GM06990 (cell line): ENCODE results near the gene EPS8L2.
A peak's percentile ranks its signal among the peaks of the same experiment; 100 is the strongest.

Experiments
- DNase-seq: peaks from one replicate; pipeline ENCODE4 v3.0.0-alpha.2; 2011; ENCODE audit not compliant: insufficient read length; ENCODE audit errors: extremely low read depth
- H3K27me3 ChIP-seq: replicated peaks from 2 replicates; pipeline ENCODE4 v1.6.0; 2011; ENCODE audit warnings: low read length; ENCODE audit not compliant: control insufficient read depth, insufficient read depth
- H3K36me3 ChIP-seq: 2 replicates; pipeline ENCODE4 v1.5.1; 2011; ENCODE audit warnings: low read length; ENCODE audit not compliant: control insufficient read depth, insufficient read depth
- H3K4me3 ChIP-seq: replicated peaks from 2 replicates; pipeline ENCODE4 v1.5.1; 2011; ENCODE audit warnings: low read depth, mild to moderate bottlenecking, control low read depth, low read length
- TF ChIP-seq, protein P1 (sequence below): IDR thresholded peaks from 2 replicates; pipeline ENCODE4 v1.5.1; 2011; ENCODE audit warnings: low read length, control low read depth, mild to moderate bottlenecking, inconsistent platforms; ENCODE audit not compliant: insufficient read depth, poor library complexity, severe bottlenecking

The EPS8L2 gene

GRCh38 chr11:705646-706438 is at the start of gene EPS8L2:
EPS8L2 (plus strand) TSS chr11:706231; CDS start chr11:709408, 3,177 bp downstream.
- H3K27me3 ChIP-seq = no peaks in the 10 kb centered on the region; the same call in 1 of the 2 replicates
- H3K4me3 ChIP-seq = peak within 1 kb of the TSS; percentile 56
- DNase-seq = no peak
- TF ChIP-seq, protein P1, sequence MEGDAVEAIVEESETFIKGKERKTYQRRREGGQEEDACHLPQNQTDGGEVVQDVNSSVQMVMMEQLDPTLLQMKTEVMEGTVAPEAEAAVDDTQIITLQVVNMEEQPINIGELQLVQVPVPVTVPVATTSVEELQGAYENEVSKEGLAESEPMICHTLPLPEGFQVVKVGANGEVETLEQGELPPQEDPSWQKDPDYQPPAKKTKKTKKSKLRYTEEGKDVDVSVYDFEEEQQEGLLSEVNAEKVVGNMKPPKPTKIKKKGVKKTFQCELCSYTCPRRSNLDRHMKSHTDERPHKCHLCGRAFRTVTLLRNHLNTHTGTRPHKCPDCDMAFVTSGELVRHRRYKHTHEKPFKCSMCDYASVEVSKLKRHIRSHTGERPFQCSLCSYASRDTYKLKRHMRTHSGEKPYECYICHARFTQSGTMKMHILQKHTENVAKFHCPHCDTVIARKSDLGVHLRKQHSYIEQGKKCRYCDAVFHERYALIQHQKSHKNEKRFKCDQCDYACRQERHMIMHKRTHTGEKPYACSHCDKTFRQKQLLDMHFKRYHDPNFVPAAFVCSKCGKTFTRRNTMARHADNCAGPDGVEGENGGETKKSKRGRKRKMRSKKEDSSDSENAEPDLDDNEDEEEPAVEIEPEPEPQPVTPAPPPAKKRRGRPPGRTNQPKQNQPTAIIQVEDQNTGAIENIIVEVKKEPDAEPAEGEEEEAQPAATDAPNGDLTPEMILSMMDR = no peak
- H3K36me3 ChIP-seq = peaks cover 5% of the 10 kb centered on the region

GRCh38 chr11:656426-656825 is 49.6 kb upstream of the EPS8L2 start:
- H3K36me3 ChIP-seq = peaks cover 5% of the 10 kb centered on the region
- H3K4me3 ChIP-seq = no peak overlapping the region
- DNase-seq = no peak
- TF ChIP-seq, protein P1 = no peak
- H3K27me3 ChIP-seq = no peaks in the 10 kb centered on the region

- H3K36me3 ChIP-seq = peaks cover 5% of the 10 kb centered on the region
Observed at GRCh38 chr11:656866-657265, 49.2 kb upstream of the EPS8L2 start.

DNA sequence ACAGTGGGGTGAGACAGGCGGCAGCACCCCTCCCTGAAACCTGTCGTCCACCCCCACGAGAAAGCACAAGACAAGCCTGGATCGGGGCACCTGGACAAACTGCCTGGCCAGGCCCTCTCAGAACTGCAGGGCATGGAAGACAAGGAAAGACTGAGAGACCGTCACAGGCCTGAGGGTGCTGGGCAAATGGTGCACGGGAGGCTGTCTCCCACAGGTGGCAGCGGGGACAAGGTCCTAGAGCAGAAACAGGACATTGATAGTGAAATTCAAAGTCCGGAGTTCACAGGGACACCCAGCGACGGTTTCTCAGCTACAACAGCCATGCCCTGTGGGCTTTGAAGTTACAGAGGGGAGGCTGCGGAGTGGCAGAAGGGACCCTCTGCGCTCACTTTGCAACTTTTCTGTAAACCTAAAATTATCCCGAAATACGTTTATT is 48.3 kb upstream of the EPS8L2 start:
- H3K27me3 ChIP-seq = no peaks in the 10 kb centered on the region
- no peak overlapping the region for H3K4me3 ChIP-seq
- H3K36me3 ChIP-seq = peaks cover 5% of the 10 kb centered on the region
- TF ChIP-seq, protein P1 = no peak
- no peak for DNase-seq

More at GRCh38 chr11:656866-657265, 49.2 kb upstream of the EPS8L2 start:
- DNase-seq = no peak
- Histone ChIP-seq H3K27me3 (no peaks in the 10 kb centered on the region), H3K4me3 (no peak overlapping the region)
- TF ChIP-seq, protein P1 = no peak

GRCh38 chr11:659532-660085 is 46.4 kb upstream of the EPS8L2 start:
- no peak for DNase-seq
- Histone ChIP-seq H3K4me3 (no peak overlapping the region), H3K27me3 (no peaks in the 10 kb centered on the region), H3K36me3 (peaks cover 10% of the 10 kb centered on the region)
- TF ChIP-seq, protein P1 = no peak

DNA sequence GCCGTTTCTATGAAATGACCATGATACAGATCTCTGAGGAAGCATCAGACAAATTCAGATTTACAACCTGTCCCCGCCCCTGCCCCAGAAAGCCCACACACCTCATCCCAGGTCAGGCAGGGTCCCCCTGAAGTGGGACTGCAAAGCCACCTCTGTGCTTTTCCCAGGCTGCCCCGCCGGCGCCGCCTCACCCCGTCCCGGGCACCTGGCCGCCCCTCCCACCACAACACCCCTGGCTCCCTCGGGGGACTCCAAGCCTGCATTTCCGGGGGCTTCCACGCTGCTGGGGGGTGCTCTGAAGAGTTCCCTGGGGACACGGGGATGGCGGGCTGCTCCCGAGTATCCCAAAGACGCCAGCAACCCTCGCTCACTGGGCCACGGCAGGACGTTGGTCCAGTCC is 45.8 kb upstream of the EPS8L2 start:
- TF ChIP-seq, protein P1 = no peak
- peaks cover 10% of the 10 kb centered on the region for H3K36me3 ChIP-seq
- DNase-seq = no peak

More for the DNA sequence above, 45.8 kb upstream of the EPS8L2 start:
- no peaks in the 10 kb centered on the region for H3K27me3 ChIP-seq
- H3K4me3 ChIP-seq = no peak overlapping the region
